ENCODE measurements around the gene CPNE4. TPM values are rescaled to one million over a fixed set of nuclear protein-coding genes. Genes with fewer than 3 reads are reported as not detected.

The CPNE4 gene
- total RNA-seq, 1 donor from 2014 or later, result 0.26 TPM

- DNase-seq (no peak), ATAC-seq (no peak)
- Histone ChIP-seq H3K27me3 (peaks cover 8% of the 10 kb centered on the region), H3K27ac (no peak overlapping the region), H3K9me3 (no peaks in the 10 kb centered on the region), H3K4me1 (no peaks in the 10 kb centered on the region), H3K36me3 (no peaks in the 10 kb centered on the region), H3K4me3 (no peak overlapping the region)
- intact Hi-C loops (cut with DNase I), result no loop called here
- no peak for TF ChIP-seq CTCF (IDR thresholded peaks at IDR 0.05)
Observed at GRCh38 chr3:132042681-132043080, 7.9 kb upstream of the CPNE4 start.

- H3K9me3 ChIP-seq, result no peaks in the 10 kb centered on the region
Observed at GRCh38 chr3:132038198-132038825, 3.5 kb upstream of the CPNE4 start.

GRCh38 chr3:132037581-132037980 is 2.8 kb upstream of the CPNE4 start:
- TF ChIP-seq CTCF (IDR thresholded peaks at IDR 0.05), result no peak
- no peaks in the 10 kb centered on the region for H3K9me3 ChIP-seq
- H3K4me3 ChIP-seq, result no peak overlapping the region
- H3K36me3 ChIP-seq, result no peaks in the 10 kb centered on the region
- no peak overlapping the region for H3K27ac ChIP-seq
- intact Hi-C loops (cut with DNase I), result no loop called here
- no peak for DNase-seq
- peaks cover 3% of the 10 kb centered on the region for H3K4me1 ChIP-seq
- peaks cover 50% of the 10 kb centered on the region for H3K27me3 ChIP-seq
- no peak for ATAC-seq

More at GRCh38 chr3:132038198-132038825, 3.5 kb upstream of the CPNE4 start:
- DNase-seq (no peak), ATAC-seq (no peak)
- peak; percentile 53 for TF ChIP-seq CTCF (IDR thresholded peaks at IDR 0.05)
- H3K4me1 ChIP-seq, result peaks cover 3% of the 10 kb centered on the region
- H3K27me3 ChIP-seq, result peaks cover 50% of the 10 kb centered on the region
- no peaks in the 10 kb centered on the region for H3K36me3 ChIP-seq
- no peak overlapping the region for H3K4me3 ChIP-seq
- intact Hi-C loops (cut with DNase I), result no loop called here
- no peak overlapping the region for H3K27ac ChIP-seq

- H3K4me3 ChIP-seq, result no peak overlapping the region
- peaks cover 53% of the 10 kb centered on the region for H3K27me3 ChIP-seq
- peaks cover 3% of the 10 kb centered on the region for H3K4me1 ChIP-seq
- no peaks in the 10 kb centered on the region for H3K36me3 ChIP-seq
- H3K9me3 ChIP-seq, result no peaks in the 10 kb centered on the region
- TF ChIP-seq CTCF (IDR thresholded peaks at IDR 0.05), result no peak
- ATAC-seq (no peak), DNase-seq (no peak)
- no peak overlapping the region for H3K27ac ChIP-seq
- intact Hi-C loops (cut with DNase I), result no loop called here
Observed at GRCh38 chr3:132037056-132037455, 2.2 kb upstream of the CPNE4 start.

- DNase-seq (no peak), ATAC-seq (no peak)
- no peak for TF ChIP-seq CTCF (IDR thresholded peaks at IDR 0.05)
- Histone ChIP-seq H3K27me3 (peaks cover 70% of the 10 kb centered on the region), H3K27ac (no peak overlapping the region), H3K4me3 (no peak overlapping the region), H3K36me3 (no peaks in the 10 kb centered on the region), H3K4me1 (peaks cover 3% of the 10 kb centered on the region), H3K9me3 (no peaks in the 10 kb centered on the region)
- intact Hi-C loops (cut with DNase I), result no loop called here
Observed at GRCh38 chr3:132034097-132034485, 723 bp downstream of the CPNE4 start.

GRCh38 chr3:132033471-132033870 is 1.3 kb downstream of the CPNE4 start:
- ATAC-seq (no peak), DNase-seq (no peak)
- Histone ChIP-seq H3K27ac (no peak overlapping the region), H3K4me3 (no peak overlapping the region), H3K27me3 (peaks cover 64% of the 10 kb centered on the region), H3K9me3 (no peaks in the 10 kb centered on the region), H3K36me3 (no peaks in the 10 kb centered on the region), H3K4me1 (peaks cover 3% of the 10 kb centered on the region)
- intact Hi-C loops (cut with DNase I), result no loop called here
- TF ChIP-seq CTCF (IDR thresholded peaks at IDR 0.05), result no peak
